GM12865 (cell line): ENCODE measurements around the gene PIK3C2G.

Source experiments
- DNase-seq: peaks from one replicate; pipeline ENCODE4 v3.0.0; 2010; ENCODE audit warnings: low read depth
- H3K4me3 ChIP-seq: 2 replicates; pipeline ENCODE4 v1.5.1; 2011; ENCODE audit warnings: mild to moderate bottlenecking, low read depth, low read length, control low read depth
- CTCF ChIP-seq: IDR thresholded peaks from 2 replicates; pipeline ENCODE4 v1.5.1; 2011; ENCODE audit warnings: low read length, control low read depth, low read depth, inconsistent platforms; ENCODE audit not compliant: insufficient read depth; ENCODE audit errors: missing control alignments

PIK3C2G gene

GRCh38 chr12:18570543-18570942 lies 309.2 kb downstream of the PIK3C2G start:
- TF ChIP-seq CTCF = no peak

GRCh38 chr12:18576104-18576626 lies 314.8 kb downstream of the PIK3C2G start:
- DNase-seq = no peak
- no peak overlapping the region for H3K4me3 ChIP-seq
- TF ChIP-seq CTCF = no peak

More at GRCh38 chr12:18570543-18570942, 309.2 kb downstream of the PIK3C2G start:
- peak; percentile 18 for DNase-seq
- H3K4me3 ChIP-seq = no peak overlapping the region

GRCh38 chr12:18576648-18577047 lies 315.3 kb downstream of the PIK3C2G start:
- no peak overlapping the region for H3K4me3 ChIP-seq
- no peak for TF ChIP-seq CTCF

GRCh38 chr12:18578191-18578590 lies 316.9 kb downstream of the PIK3C2G start:
- no peak for TF ChIP-seq CTCF
- H3K4me3 ChIP-seq = no peak overlapping the region

More at GRCh38 chr12:18576648-18577047, 315.3 kb downstream of the PIK3C2G start:
- DNase-seq = no peak

GRCh38 chr12:18580291-18580690 lies 319.0 kb downstream of the PIK3C2G start:
- no peak for TF ChIP-seq CTCF
- H3K4me3 ChIP-seq = no peak overlapping the region
- DNase-seq = no peak

More at GRCh38 chr12:18578191-18578590, 316.9 kb downstream of the PIK3C2G start:
- no peak for DNase-seq

GRCh38 chr12:18580706-18581105 lies 319.4 kb downstream of the PIK3C2G start:
- TF ChIP-seq CTCF = no peak
- no peak for DNase-seq

More at GRCh38 chr12:18580706-18581105, 319.4 kb downstream of the PIK3C2G start:
- H3K4me3 ChIP-seq = no peak overlapping the region
